GM23248 (cell line): ENCODE measurements around the gene MLST8. TPM values are rescaled to one million over a fixed set of nuclear protein-coding genes. Genes with fewer than 3 reads are reported as not detected.

Source experiments
- DNase-seq: peaks from one replicate; pipeline ENCODE4 v3.0.0-alpha.2; 2015
- H2AFZ ChIP-seq: fragments of 200-600 bp; sonication (generic); 2 replicates; pipeline ENCODE4 v1.6.1; 2016; ENCODE audit warnings: antibody characterized with exemption
- H3F3A ChIP-seq: fragments of 200-600 bp; sonication (generic); 2 replicates; pipeline ENCODE4 v1.6.1; 2016; ENCODE audit warnings: mild to moderate bottlenecking, antibody characterized with exemption, mixed run types; ENCODE audit not compliant: insufficient read depth
- H3K27ac ChIP-seq: fragments of 200-600 bp; sonication (generic); 2 replicates; pipeline ENCODE4 v1.5.1; 2016; ENCODE audit warnings: mild to moderate bottlenecking
- H3K27me3 ChIP-seq: fragments of 200-600 bp; sonication (generic); replicated peaks from 2 replicates; pipeline ENCODE4 v1.6.1; 2016; ENCODE audit warnings: mild to moderate bottlenecking; ENCODE audit not compliant: insufficient read depth
- H3K36me3 ChIP-seq: fragments of 200-600 bp; sonication (generic); 2 replicates; pipeline ENCODE4 v1.6.1; 2016; ENCODE audit warnings: low read depth, mild to moderate bottlenecking
- H3K4me1 ChIP-seq: fragments of 200-600 bp; sonication (generic); 2 replicates; pipeline ENCODE4 v1.6.1; 2016; ENCODE audit warnings: mild to moderate bottlenecking; ENCODE audit not compliant: insufficient read depth
- H3K4me2 ChIP-seq: fragments of 200-600 bp; sonication (generic); one replicate; pipeline ENCODE4 v1.6.1; 2016; ENCODE audit warnings: mild to moderate bottlenecking; ENCODE audit not compliant: unreplicated experiment
- H3K4me3 ChIP-seq: fragments of 200-600 bp; sonication (generic); 2 replicates; pipeline ENCODE4 v1.5.1; 2016; ENCODE audit warnings: mild to moderate bottlenecking
- H3K79me2 ChIP-seq: fragments of 200-600 bp; sonication (generic); 2 replicates; pipeline ENCODE4 v1.6.1; 2016; ENCODE audit warnings: mild to moderate bottlenecking; ENCODE audit not compliant: insufficient read depth
- H3K9ac ChIP-seq: fragments of 200-600 bp; sonication (generic); 2 replicates; pipeline ENCODE4 v1.6.1; 2016; ENCODE audit warnings: mild to moderate bottlenecking
- H3K9me2 ChIP-seq: fragments of 200-600 bp; sonication (generic); 2 replicates; pipeline ENCODE4 v1.6.1; 2016; ENCODE audit warnings: mixed run types, mild to moderate bottlenecking, moderate library complexity; ENCODE audit not compliant: insufficient read depth
- H3K9me3 ChIP-seq: fragments of 200-600 bp; sonication (generic); one replicate; pipeline ENCODE4 v1.6.1; 2017; ENCODE audit warnings: low read depth
- H4K20me1 ChIP-seq: fragments of 200-600 bp; sonication (generic); 2 replicates; pipeline ENCODE4 v1.6.0; 2016; ENCODE audit not compliant: insufficient read depth
- EZH2 ChIP-seq: fragments of 200-600 bp; sonication (generic); IDR thresholded peaks from 2 replicates; pipeline ENCODE4 v1.6.1; 2018; ENCODE audit warnings: antibody characterized with exemption, mild to moderate bottlenecking; ENCODE audit not compliant: insufficient read depth, poor library complexity, severe bottlenecking
- EZH2phosphoT487 ChIP-seq: fragments of 200-600 bp; sonication (generic); IDR thresholded peaks from 2 replicates; pipeline ENCODE4 v1.6.1; 2018; ENCODE audit warnings: antibody characterized with exemption, moderate library complexity, mild to moderate bottlenecking, low read depth; ENCODE audit not compliant: insufficient read depth
- WGBS, 2 experiments: methylation state at CpG; one replicate each; pipeline ENCODE4 v1.1.6; 2015 to 2017; ENCODE audit warnings: low lambda C conversion rate in 2 of 2, low coverage in 1 of 2; ENCODE audit errors: missing lambda C conversion rate in 2 of 2; 5-methylcytosine and 5-hydroxymethylcytosine counted together
- in situ Hi-C: fragments of 300-500 bp; cut with MboI; formaldehyde crosslinking; loops from 2 replicates; pipeline ENCODE4 v1.15.0; 2020
- polyA plus RNA-seq: library from polyadenylated mRNA; unstranded; fragments of >200 nt; fragmentation: Nextera tagmentation; extraction: Ambion mirVana; gene quantifications from 2 replicates; pipeline ENCODE4 v1.2.1, GENCODE V29; 2016
- total RNA-seq: library from RNA; depleted of rRNA; stranded (reverse); fragments of >200 nt; shearing (Covaris generic); gene quantifications from 2 replicates; pipeline ENCODE4 v1.2.3, GENCODE V29; 2014

MLST8 gene
- total and polyA plus RNA-seq, 2 experiments from 2014 or later, result 46.5 to 62.9 TPM

GRCh38 chr16:2207872-2208271, 2.6 kb downstream of the MLST8 start:
- H3K4me1 ChIP-seq, result peaks cover 7% of the 10 kb centered on the region
- H3K9ac ChIP-seq, result no peak overlapping the region
- no peak overlapping the region for H3K27ac ChIP-seq
- H4K20me1 ChIP-seq, result no peaks in the 10 kb centered on the region
- no peaks in the 10 kb centered on the region for H3F3A ChIP-seq
- in situ Hi-C loops, result no loop called here
- no peaks in the 10 kb centered on the region for H3K27me3 ChIP-seq
- H2AFZ ChIP-seq, result no peak overlapping the region
- H3K4me3 ChIP-seq, result no peak overlapping the region
- TF ChIP-seq EZH2phosphoT487 (no peak), EZH2 (no peak)
- no peak for DNase-seq
- H3K79me2 ChIP-seq, result peaks cover 30% of the 10 kb centered on the region
- H3K4me2 ChIP-seq, result no peak overlapping the region
- no peaks in the 10 kb centered on the region for H3K9me3 ChIP-seq
- H3K36me3 ChIP-seq, result no peaks in the 10 kb centered on the region
- WGBS, 2 experiments, result 88 to 91% methylated on average over 6 to 9 of the region's 9 CpGs
- H3K9me2 ChIP-seq, result no peaks in the 10 kb centered on the region

- Histone ChIP-seq H3K36me3 (no peaks in the 10 kb centered on the region), H3F3A (no peaks in the 10 kb centered on the region), H3K9me3 (no peaks in the 10 kb centered on the region), H3K27me3 (no peaks in the 10 kb centered on the region), H3K4me3 (no peak overlapping the region), H2AFZ (no peak overlapping the region), H4K20me1 (no peaks in the 10 kb centered on the region), H3K4me2 (no peak overlapping the region), H3K9ac (no peak overlapping the region), H3K79me2 (peaks cover 34% of the 10 kb centered on the region), H3K4me1 (peaks cover 11% of the 10 kb centered on the region), H3K9me2 (no peaks in the 10 kb centered on the region), H3K27ac (no peak overlapping the region)
- TF ChIP-seq EZH2phosphoT487 (no peak), EZH2 (no peak)
- 83% methylated on average over 15 to 23 of the region's 23 CpGs for WGBS, 2 experiments
- in situ Hi-C loops, result no loop called here
- no peak for DNase-seq
Observed at GRCh38 chr16:2208308-2208707, 3.1 kb downstream of the MLST8 start.

- in situ Hi-C loops, result no loop called here
- DNase-seq, result no peak
- Histone ChIP-seq H3K4me3 (no peak overlapping the region), H3K9me3 (no peaks in the 10 kb centered on the region), H3K27me3 (no peaks in the 10 kb centered on the region), H4K20me1 (no peaks in the 10 kb centered on the region), H3K36me3 (no peaks in the 10 kb centered on the region), H3F3A (no peaks in the 10 kb centered on the region), H3K9me2 (no peaks in the 10 kb centered on the region), H2AFZ (no peak overlapping the region), H3K4me1 (peaks cover 14% of the 10 kb centered on the region), H3K27ac (no peak overlapping the region), H3K4me2 (no peak overlapping the region), H3K9ac (no peak overlapping the region), H3K79me2 (peaks cover 39% of the 10 kb centered on the region)
- 93 to 95% methylated on average over 8 to 9 of the region's 9 CpGs for WGBS, 2 experiments
- TF ChIP-seq EZH2 (no peak), EZH2phosphoT487 (no peak)
Observed at GRCh38 chr16:2208772-2209171, 3.5 kb downstream of the MLST8 start.

- no peaks in the 10 kb centered on the region for H3K9me2 ChIP-seq
- H3F3A ChIP-seq, result no peaks in the 10 kb centered on the region
- H3K9ac ChIP-seq, result no peak overlapping the region
- H3K79me2 ChIP-seq, result peaks cover 40% of the 10 kb centered on the region
- in situ Hi-C loops, result no loop called here
- no peaks in the 10 kb centered on the region for H3K9me3 ChIP-seq
- no peaks in the 10 kb centered on the region for H4K20me1 ChIP-seq
- no peak for DNase-seq
- H3K36me3 ChIP-seq, result no peaks in the 10 kb centered on the region
- TF ChIP-seq EZH2phosphoT487 (no peak), EZH2 (no peak)
- no peak overlapping the region for H3K4me2 ChIP-seq
- H2AFZ ChIP-seq, result no peak overlapping the region
- H3K27ac ChIP-seq, result no peak overlapping the region
- H3K27me3 ChIP-seq, result no peaks in the 10 kb centered on the region
- no peak overlapping the region for H3K4me3 ChIP-seq
- 83 to 86% methylated on average over 29 of the region's 29 CpGs for WGBS, 2 experiments
- H3K4me1 ChIP-seq, result peaks cover 14% of the 10 kb centered on the region
Observed at GRCh38 chr16:2209258-2210008, 4.2 kb downstream of the MLST8 start.
